Left lung (tissue), 10 donors: Measurements from ENCODE around the gene UBA7. TPM values are rescaled to one million over a fixed set of nuclear protein-coding genes. Genes with fewer than 3 reads are reported as not detected.

Experiments
- ATAC-seq: fragments of 200-7000 bp; cut with Tn5 transposase; one replicate; pipeline ENCODE4 v1.9.1; 2020; ENCODE audit warnings: moderate library complexity
- DNase-seq, 4 donors: peaks; one replicate each; pipeline ENCODE4 v3.0.0-alpha.2; 2013 to 2020
- H3K27ac ChIP-seq, 2 donors: fragments of 200-600 bp; sonication (generic) in 1 of 2; one replicate each; pipeline versions ENCODE4 v1.5.0 to v1.8.0; 2020 to 2021
- H3K27me3 ChIP-seq, 2 donors: fragments of 200-600 bp; sonication (generic) in 1 of 2; one replicate each; pipeline versions ENCODE4 v1.5.0 to v1.8.0; 2020 to 2021
- H3K36me3 ChIP-seq, 2 donors: fragments of 200-600 bp; sonication (generic) in 1 of 2; one replicate each; pipeline versions ENCODE4 v1.5.0 to v1.8.0; 2020 to 2021
- H3K4me1 ChIP-seq, 2 donors: fragments of 200-600 bp; one replicate each; pipeline ENCODE4 v1.8.0; 2021
- H3K4me3 ChIP-seq, 2 donors: fragments of 200-600 bp; sonication (generic) in 1 of 2; one replicate each; pipeline versions ENCODE4 v1.5.0 to v1.8.0; 2020 to 2021; ENCODE audit warnings: mild to moderate bottlenecking in 1 of 2
- H3K9me3 ChIP-seq, 2 donors: fragments of 200-600 bp; sonication (generic) in 1 of 2; one replicate each; pipeline versions ENCODE4 v1.5.0 to v1.8.0; 2020 to 2021
- CTCF ChIP-seq, 2 donors: fragments of 200-600 bp; sonication (generic) in 1 of 2; IDR thresholded peaks; one replicate each; pipeline versions ENCODE4 v1.5.0 to v1.8.0; 2021; ENCODE audit warnings: antibody characterized with exemption in 2 of 2
- intact Hi-C, 2 donors: fragments of 100-400 bp; cut with DNase I; formaldehyde crosslinking; loops; one replicate each; pipeline versions ENCODE4 v1.11.2 to v1.14.2; 2022
- polyA plus RNA-seq, 6 donors: library from polyadenylated mRNA; unstranded; fragments of 120-200 nt; gene quantifications; one replicate each; pipeline ENCODE4 v1.2.1, GENCODE V29; 2013; ENCODE audit not compliant: insufficient read length in 6 of 6
- total RNA-seq, 2 donors: library from RNA; stranded (reverse); fragmentation: NEBNext Ultra II Directional; extraction: Animal tissue kit (Norgen Biotek cat#: 25700); gene quantifications; one replicate each; pipeline ENCODE4 v1.2.1, GENCODE V29; 2021
- donor health status: DM: no; HTN: yes; CAD: no.
- donor health status: DM: no; HTN: no; CAD: no.

Gene UBA7
- total and polyA plus RNA-seq, 8 donors: 60.9 to 121 (median 82.3) TPM

GRCh38 chr3:49812916-49813496, 747 bp downstream of the UBA7 start:
- intact Hi-C loops: no loop called here
- peak; percentile 89 for ATAC-seq
- no peaks in the 10 kb centered on the region for H3K27me3 ChIP-seq

GRCh38 chr3:49807431-49808114, 6.2 kb downstream of the UBA7 start:
- Histone ChIP-seq H3K9me3 (no peaks in the 10 kb centered on the region), H3K4me1 (peaks cover 34 to 64% of the 10 kb centered on the region in 2 donors), H3K36me3 (peaks cover 0 to 36% of the 10 kb centered on the region in 2 donors), H3K4me3 (no peak overlapping the region), H3K27ac (peak overlapping the region; percentile 48 to 94), H3K27me3 (no peaks in the 10 kb centered on the region)
- DNase-seq: peak in 2 of 4 donors; percentile 62 to 81
- no peak for ATAC-seq
- intact Hi-C loops: no loop called here
- TF ChIP-seq CTCF (IDR thresholded peaks at IDR 0.05): no peak

More at GRCh38 chr3:49812916-49813496, 747 bp downstream of the UBA7 start:
- TF ChIP-seq CTCF (IDR thresholded peaks at IDR 0.05): no peak
- Histone ChIP-seq H3K4me1 (peaks cover 12 to 36% of the 10 kb centered on the region in 2 donors), H3K36me3 (peaks cover 0 to 36% of the 10 kb centered on the region in 2 donors), H3K4me3 (peak overlapping the region; percentile 32 to 49), H3K9me3 (no peaks in the 10 kb centered on the region), H3K27ac (peak overlapping the region; percentile 83 to 85)
- DNase-seq: peak in 1 of 4 donors; percentile 71

GRCh38 chr3:49806850-49807249, 6.9 kb downstream of the UBA7 start:
- Histone ChIP-seq H3K4me1 (peaks cover 30 to 57% of the 10 kb centered on the region in 2 donors), H3K27ac (peak overlapping the region; percentile 89 to 94), H3K36me3 (peaks cover 0 to 34% of the 10 kb centered on the region in 2 donors), H3K4me3 (no peak overlapping the region), H3K27me3 (no peaks in the 10 kb centered on the region), H3K9me3 (no peaks in the 10 kb centered on the region)
- intact Hi-C loops: no loop called here
- no peak for ATAC-seq
- no peak for DNase-seq
- TF ChIP-seq CTCF (IDR thresholded peaks at IDR 0.05): no peak

GRCh38 chr3:49805897-49806701, 7.7 kb downstream of the UBA7 start:
- DNase-seq (peak in 2 of 4 donors; percentile 85 to 94), ATAC-seq (no peak)
- no peak overlapping the region for H3K4me3 ChIP-seq
- H3K36me3 ChIP-seq: peaks cover 0 to 26% of the 10 kb centered on the region in 2 donors
- peaks cover 30 to 51% of the 10 kb centered on the region in 2 donors for H3K4me1 ChIP-seq
- intact Hi-C loops: no loop called here
- H3K9me3 ChIP-seq: no peaks in the 10 kb centered on the region
- peak overlapping the region; percentile 89 to 94 for H3K27ac ChIP-seq
- no peaks in the 10 kb centered on the region for H3K27me3 ChIP-seq
- no peak for TF ChIP-seq CTCF (IDR thresholded peaks at IDR 0.05)
